ENCODE measurements around the gene KRTAP10-6.

Gene KRTAP10-6

GRCh38 chr21:44589586-44590305 lies 2.6 kb downstream of the KRTAP10-6 start:
- Histone ChIP-seq H3K4me2 (ENCODE audit: low read length) (no peak overlapping the region), H3K36me3 (replicated peaks; ENCODE audit: low read depth, low read length) (no peaks in the 10 kb centered on the region), H3K4me3 (ENCODE audit: low read length) (no peak overlapping the region), H2AFZ (ENCODE audit: low read depth, low read length) (no peak overlapping the region), H3K9ac (ENCODE audit: low read length) (no peak overlapping the region), H4K20me1 (ENCODE audit: insufficient read depth, low read length) (no peaks in the 10 kb centered on the region), H3K79me2 (ENCODE audit: low read length) (no peaks in the 10 kb centered on the region), H3K27me3 (ENCODE audit: low read depth, low read length) (peaks cover 6% of the 10 kb centered on the region; the same call in 1 of the 2 replicates), H3K4me1 (ENCODE audit: low read length) (no peaks in the 10 kb centered on the region), H3K27ac (ENCODE audit: low read length) (no peak overlapping the region), H3K9me3 (ENCODE audit: insufficient read depth, low read length) (no peaks in the 10 kb centered on the region)
- no peak for TF ChIP-seq CTCF (IDR thresholded peaks at IDR 0.05; ENCODE audit: low read depth, low read length)
- TF ChIP-seq EZH2phosphoT487 (IDR thresholded peaks at IDR 0.05; ENCODE audit: low read depth) = no peak

- Histone ChIP-seq H3K4me1 (ENCODE audit: low read length) (peaks cover 2% of the 10 kb centered on the region), H4K20me1 (ENCODE audit: insufficient read depth, low read length) (no peaks in the 10 kb centered on the region), H3K36me3 (replicated peaks; ENCODE audit: low read depth, low read length) (no peaks in the 10 kb centered on the region), H3K4me2 (ENCODE audit: low read length) (no peak overlapping the region), H3K27me3 (ENCODE audit: low read depth, low read length) (peaks cover 9% of the 10 kb centered on the region; the same call in 1 of the 2 replicates), H3K27ac (ENCODE audit: low read length) (no peak overlapping the region), H3K4me3 (ENCODE audit: low read length) (no peak overlapping the region), H3K79me2 (ENCODE audit: low read length) (no peaks in the 10 kb centered on the region), H2AFZ (ENCODE audit: low read depth, low read length) (no peak overlapping the region), H3K9me3 (ENCODE audit: insufficient read depth, low read length) (no peaks in the 10 kb centered on the region), H3K9ac (ENCODE audit: low read length) (no peak overlapping the region)
- no peak for TF ChIP-seq CTCF (IDR thresholded peaks at IDR 0.05; ENCODE audit: low read depth, low read length)
- no peak for TF ChIP-seq EZH2phosphoT487 (IDR thresholded peaks at IDR 0.05; ENCODE audit: low read depth)
Measured at GRCh38 chr21:44589094-44589493, 3.2 kb downstream of the KRTAP10-6 start.

GRCh38 chr21:44585892-44586291 lies 6.4 kb downstream of the KRTAP10-6 start:
- Histone ChIP-seq H3K9ac (ENCODE audit: low read length) (no peak overlapping the region), H3K4me1 (ENCODE audit: low read length) (peaks cover 10% of the 10 kb centered on the region), H4K20me1 (ENCODE audit: insufficient read depth, low read length) (no peaks in the 10 kb centered on the region), H3K4me2 (ENCODE audit: low read length) (no peak overlapping the region), H2AFZ (ENCODE audit: low read depth, low read length) (no peak overlapping the region), H3K27ac (ENCODE audit: low read length) (no peak overlapping the region), H3K79me2 (ENCODE audit: low read length) (no peaks in the 10 kb centered on the region), H3K36me3 (replicated peaks; ENCODE audit: low read depth, low read length) (no peaks in the 10 kb centered on the region), H3K4me3 (ENCODE audit: low read length) (no peak overlapping the region), H3K27me3 (ENCODE audit: low read depth, low read length) (peaks cover 9% of the 10 kb centered on the region; the same call in 1 of the 2 replicates), H3K9me3 (ENCODE audit: insufficient read depth, low read length) (no peaks in the 10 kb centered on the region)
- no peak for TF ChIP-seq CTCF (IDR thresholded peaks at IDR 0.05; ENCODE audit: low read depth, low read length)
- no peak for TF ChIP-seq EZH2phosphoT487 (IDR thresholded peaks at IDR 0.05; ENCODE audit: low read depth)

GRCh38 chr21:44583800-44584147 lies 8.5 kb downstream of the KRTAP10-6 start:
- no peaks in the 10 kb centered on the region for H3K36me3 ChIP-seq (replicated peaks; ENCODE audit: low read depth, low read length)
- H4K20me1 ChIP-seq (ENCODE audit: insufficient read depth, low read length) = no peaks in the 10 kb centered on the region
- 0 out of 2 replicates have a peak overlapping the region, but pooled peaks have one; percentile 10 for H3K4me3 ChIP-seq (ENCODE audit: low read length)
- peaks cover 10% of the 10 kb centered on the region for H3K4me1 ChIP-seq (ENCODE audit: low read length)
- no peaks in the 10 kb centered on the region for H3K79me2 ChIP-seq (ENCODE audit: low read length)
- no peak for TF ChIP-seq EZH2phosphoT487 (IDR thresholded peaks at IDR 0.05; ENCODE audit: low read depth)
- no peak overlapping the region for H3K27ac ChIP-seq (ENCODE audit: low read length)
- peaks cover 9% of the 10 kb centered on the region; the same call in 1 of the 2 replicates for H3K27me3 ChIP-seq (ENCODE audit: low read depth, low read length)
- no peak overlapping the region for H3K9ac ChIP-seq (ENCODE audit: low read length)
- H3K9me3 ChIP-seq (ENCODE audit: insufficient read depth, low read length) = no peaks in the 10 kb centered on the region
- peak overlapping the region; percentile 60 for H3K4me2 ChIP-seq (ENCODE audit: low read length)
- H2AFZ ChIP-seq (ENCODE audit: low read depth, low read length) = no peak overlapping the region

Data from OCI-LY3 (cell line).